GM21367 (cell line): ENCODE measurements around the gene TNS1.
"Not testable (repeated sequence)": the region's sequence is repeated elsewhere in the genome, so short reads cannot be mapped to it uniquely, and the experiment has no call there.

ENCODE experiments used
- ATAC-seq: cut with Tn5 transposase; IDR thresholded peaks from one replicate; pipeline ENCODE4 v1.9.1; 2021; ENCODE audit not compliant: unreplicated experiment

The TNS1 gene

DNA sequence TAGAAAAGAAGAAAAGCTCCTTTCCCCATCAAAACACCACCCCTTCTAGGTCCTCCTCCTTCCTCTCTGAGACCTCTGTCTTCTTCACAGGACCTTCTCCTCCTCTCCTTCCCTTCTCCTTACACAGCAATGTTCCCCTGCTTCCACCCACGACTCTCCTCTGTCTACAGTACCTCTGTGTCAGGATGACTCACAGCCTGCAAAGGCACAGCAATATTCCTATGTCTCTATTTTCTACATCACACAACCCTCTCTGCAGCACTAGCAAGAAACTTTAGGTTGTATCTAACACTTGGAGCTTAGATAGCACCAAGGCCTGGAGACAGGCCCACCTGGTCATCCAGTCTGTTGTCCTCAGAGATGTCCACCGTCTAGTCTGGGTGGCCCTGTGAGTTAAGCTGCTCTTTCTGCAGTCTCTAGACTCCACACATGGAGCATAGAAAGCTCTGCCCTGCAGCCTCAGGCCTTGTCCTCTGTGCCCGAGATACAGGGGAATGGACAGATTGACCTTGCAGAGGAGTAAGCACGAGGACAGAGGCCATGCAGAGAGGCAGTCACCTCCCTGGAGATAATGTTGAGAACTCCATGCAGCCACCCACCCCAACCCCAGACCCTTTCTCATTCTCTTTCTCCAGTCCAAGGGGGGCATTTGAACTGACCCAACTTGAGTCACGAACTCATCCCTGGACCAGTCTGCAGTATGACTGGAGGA lies 212.0 kb downstream of the TNS1 start:
- ATAC-seq, result no peak

DNA sequence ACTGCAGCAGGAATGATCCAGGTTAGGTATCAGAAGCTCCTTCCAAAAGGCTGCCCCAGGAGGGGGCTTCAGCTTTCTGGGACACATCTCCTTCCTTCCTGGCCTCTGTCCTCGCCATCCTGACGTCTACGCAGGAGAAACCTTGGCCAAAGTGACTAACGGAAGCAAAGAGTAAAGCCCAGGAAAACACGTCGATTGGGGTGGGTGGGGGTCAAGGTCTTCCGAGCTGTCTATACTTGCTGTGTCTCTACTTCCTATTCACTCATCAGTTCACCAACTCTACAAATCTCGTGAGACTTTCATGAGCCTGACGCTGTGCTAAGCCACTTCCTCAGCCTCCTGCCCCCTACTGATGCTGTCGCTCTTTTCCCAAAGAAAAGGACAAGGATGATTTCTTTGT lies 212.6 kb downstream of the TNS1 start:
- no peak for ATAC-seq

- no peak for ATAC-seq
These were observed 213.0 kb downstream of the TNS1 start for GRCh38 chr2:217789736-217790181.

- no peak for ATAC-seq
These were observed 213.6 kb downstream of the TNS1 start for GRCh38 chr2:217789003-217789735.

GRCh38 chr2:217788669-217789002 lies 214.2 kb downstream of the TNS1 start:
- no peak for ATAC-seq

GRCh38 chr2:217787160-217787877 lies 215.5 kb downstream of the TNS1 start:
- no peak for ATAC-seq

DNA sequence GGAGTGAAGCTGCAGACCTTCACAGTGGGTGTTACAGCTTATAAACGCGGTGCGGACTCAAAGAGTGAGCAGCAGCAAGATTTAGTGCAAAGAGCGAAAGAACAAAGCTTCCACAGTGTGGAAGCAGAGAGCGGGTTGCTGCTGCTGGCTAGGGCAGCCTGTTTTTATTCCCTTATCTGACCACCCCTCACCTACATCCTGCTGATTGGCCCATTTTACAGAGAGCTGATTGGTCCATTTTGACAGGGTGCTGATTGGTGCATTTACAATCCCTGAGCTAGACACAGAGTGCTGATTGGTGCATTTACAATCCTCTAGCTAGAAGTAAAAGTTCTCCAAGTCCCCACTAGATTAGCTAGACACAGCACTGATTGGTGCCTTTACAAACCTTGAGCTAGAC lies 216.2 kb downstream of the TNS1 start:
- ATAC-seq, result not testable (repeated sequence)

DNA sequence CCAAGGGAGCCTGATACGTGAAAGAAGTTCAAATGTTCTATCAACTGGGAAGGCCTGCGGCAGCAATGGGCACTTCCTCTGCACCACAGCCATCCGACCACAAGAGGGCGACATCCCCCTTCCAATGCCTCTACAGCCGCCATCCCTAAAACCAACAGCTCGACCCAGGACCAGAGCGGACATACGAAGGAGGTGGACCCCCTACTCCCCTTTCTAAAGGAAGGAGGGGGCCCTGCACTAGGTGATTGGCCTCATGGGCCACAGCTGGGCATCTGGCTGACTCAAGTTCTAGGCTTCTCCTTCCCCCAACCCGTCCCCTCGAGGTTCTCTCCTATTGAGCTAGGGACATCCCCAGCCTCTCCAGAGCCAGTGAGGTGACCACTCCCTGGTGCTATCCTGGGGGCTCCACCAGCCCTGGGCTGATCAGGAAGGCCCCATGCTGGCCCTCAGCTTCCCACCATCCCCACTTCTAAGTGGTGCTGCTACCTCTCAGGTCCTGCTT lies 217.2 kb downstream of the TNS1 start:
- ATAC-seq, result no peak

DNA sequence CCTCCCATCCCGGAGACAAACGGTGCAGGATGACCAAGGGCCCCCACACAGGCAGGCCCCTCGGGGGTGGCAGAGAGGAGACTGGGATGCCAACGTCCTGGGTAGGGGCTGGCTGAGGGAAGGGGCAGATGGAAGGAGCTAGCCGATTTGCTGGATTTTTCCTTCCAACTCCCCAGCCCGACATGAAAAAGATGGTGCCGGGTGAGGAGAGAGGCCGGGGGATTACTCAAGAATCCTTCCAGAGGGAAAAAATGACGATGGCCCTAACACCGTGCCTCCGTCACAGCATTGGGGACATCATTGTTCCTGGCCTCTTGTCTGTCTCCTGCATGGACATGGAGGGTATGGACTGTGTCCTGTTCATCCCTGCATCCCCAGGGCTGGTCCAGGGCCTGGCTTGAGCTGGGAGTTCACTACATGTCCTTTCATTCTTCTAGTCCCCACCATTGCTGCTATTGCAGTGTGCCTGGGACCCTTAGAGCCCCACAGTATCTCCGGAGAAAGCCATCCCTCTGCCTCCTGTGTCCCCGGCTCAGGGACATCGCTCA lies 217.7 kb downstream of the TNS1 start:
- ATAC-seq, result no peak

GRCh38 chr2:217783243-217783642 lies 219.6 kb downstream of the TNS1 start:
- no peak for ATAC-seq

- ATAC-seq, result no peak
These were observed 224.9 kb downstream of the TNS1 start for GRCh38 chr2:217777906-217778305.

DNA sequence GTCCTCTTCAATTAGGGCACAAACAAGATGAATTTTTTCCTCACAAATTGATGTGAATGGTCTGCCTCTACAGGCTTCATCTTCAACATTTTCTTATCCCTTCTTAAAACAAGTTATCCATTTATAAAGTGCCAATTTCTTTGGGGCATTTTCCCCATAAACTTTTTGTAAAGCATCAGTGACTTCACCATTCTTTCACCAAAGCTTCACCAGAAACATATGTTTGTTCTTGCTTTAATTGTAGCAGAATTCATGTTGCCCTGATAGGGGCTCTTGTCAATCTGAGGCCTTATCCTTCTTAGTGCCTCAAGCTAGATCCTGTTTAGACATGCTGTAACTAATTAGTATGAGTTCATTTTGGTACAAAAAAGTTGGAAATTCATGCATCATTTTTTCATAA lies 226.2 kb downstream of the TNS1 start:
- no peak for ATAC-seq

DNA sequence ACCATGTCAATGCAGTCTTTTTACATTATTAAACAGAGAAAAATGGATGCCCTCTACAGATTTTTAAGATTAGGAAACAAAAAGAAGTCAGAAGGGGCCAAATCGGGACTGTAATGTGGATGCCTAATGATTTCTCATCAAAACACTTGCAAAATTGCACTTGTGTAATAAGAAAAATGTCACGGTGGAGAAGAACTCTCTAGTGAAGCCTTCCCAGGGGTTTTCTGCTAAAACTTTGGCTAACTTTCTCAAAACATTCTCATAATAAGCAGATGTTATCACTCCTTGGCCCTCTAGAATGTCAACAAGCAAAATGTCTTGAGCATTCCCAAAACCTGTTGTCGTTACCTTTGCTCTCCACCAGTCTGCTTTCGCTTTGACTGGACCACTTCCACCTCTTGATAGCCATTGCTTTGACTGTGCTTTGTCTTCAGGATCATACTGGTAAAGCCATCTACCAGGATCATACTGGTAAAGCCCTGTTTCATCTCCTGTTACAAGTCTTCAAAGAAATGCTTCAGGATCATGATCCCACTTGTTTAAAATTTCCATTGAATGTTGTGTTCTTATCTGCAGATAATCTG lies 226.8 kb downstream of the TNS1 start:
- ATAC-seq, result no peak

DNA sequence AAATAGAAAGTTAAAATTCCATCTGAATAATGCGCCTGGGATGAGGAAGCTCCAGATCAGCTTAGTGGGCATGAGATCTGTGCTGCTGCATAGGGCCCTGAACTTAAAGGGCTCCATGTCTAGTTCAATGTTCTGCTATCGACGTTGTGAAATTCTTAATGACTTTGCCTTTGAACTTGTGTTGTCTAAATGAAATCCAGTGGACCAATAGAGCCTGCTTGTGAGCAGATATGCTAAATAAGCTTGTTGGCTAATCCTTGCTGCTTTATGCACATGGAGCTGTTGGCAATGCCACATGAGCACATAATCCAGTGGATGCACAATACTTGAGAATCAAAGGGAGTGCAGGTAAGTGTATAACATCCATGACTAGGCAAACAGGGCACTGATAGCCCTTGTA lies 228.6 kb downstream of the TNS1 start:
- ATAC-seq, result no peak

- ATAC-seq, result no peak
These were observed 229.3 kb downstream of the TNS1 start for GRCh38 chr2:217773539-217773938.

- no peak for ATAC-seq
These were observed 236.4 kb downstream of the TNS1 start for GRCh38 chr2:217766356-217766755.

DNA sequence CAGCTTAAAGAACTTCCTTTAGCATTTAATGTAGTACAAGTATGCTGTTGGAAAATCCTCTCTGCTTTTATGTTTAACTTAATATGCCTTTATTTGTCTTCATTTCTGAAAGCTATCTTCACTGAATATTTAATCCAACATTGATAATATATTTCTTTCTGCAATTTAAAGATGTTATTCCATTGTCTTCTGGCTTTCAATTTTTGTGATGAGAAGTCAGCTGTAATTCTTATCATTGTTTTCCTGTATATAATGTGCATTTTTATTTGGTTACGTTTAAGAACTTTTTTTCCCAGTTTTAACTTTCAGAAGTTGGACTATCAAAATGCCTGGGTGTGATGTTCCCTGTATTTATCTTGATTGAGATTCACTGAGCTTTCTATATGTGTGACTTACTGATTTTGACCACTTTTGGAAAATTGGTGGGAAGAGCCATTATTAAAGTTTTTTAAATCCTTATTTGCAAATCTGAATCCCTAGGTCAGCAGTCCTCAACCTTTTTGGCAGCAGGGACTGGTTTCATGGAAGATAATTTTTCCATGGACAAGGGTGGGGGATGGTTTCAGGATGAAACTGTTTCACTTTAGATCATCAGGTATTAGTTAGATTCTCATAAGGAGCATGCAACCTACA lies 241.0 kb downstream of the TNS1 start:
- ATAC-seq, result no peak

- ATAC-seq, result no peak
These were observed 242.8 kb downstream of the TNS1 start for GRCh38 chr2:217759991-217760390.

GRCh38 chr2:217757108-217757463 lies 245.7 kb downstream of the TNS1 start:
- no peak for ATAC-seq

DNA sequence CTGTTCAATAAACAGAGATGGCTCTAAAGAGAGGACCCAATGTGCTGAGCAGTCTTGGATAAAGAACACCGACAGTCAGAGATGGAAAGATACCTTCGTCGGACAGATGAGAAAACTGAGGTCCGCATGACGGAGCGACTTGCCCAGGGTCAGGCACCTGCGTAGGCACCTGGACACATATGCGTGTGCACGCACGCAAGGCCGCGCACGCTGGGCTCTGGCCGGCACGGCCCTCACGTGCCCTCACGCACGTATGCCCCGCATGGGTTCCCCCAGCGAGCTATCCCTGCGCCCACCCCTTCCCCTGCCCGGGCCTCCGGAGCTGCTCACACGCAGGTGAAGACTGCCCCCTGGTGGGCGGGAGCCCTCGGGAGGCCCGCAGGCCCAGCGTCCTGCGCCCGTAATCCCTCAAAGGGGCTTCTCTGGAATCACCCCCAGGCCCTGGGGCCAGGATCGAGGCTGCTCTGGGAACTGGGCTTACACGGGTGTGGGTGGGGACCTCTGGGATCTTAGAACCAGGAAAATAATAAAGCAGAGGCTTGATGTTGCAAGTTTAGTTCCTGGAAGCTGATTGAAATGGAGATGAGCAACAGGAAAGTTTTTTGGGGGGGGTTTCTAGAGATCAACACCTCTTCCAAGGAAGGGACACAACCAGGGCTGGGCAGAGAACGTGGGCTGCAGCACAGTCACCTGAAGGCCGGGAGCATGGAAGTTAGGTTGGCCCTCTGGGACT lies 246.3 kb downstream of the TNS1 start:
- no peak for ATAC-seq
